Measurements from ENCODE around the gene ZNF584. TPM values are rescaled to one million over a fixed set of nuclear protein-coding genes. Genes with fewer than 3 reads are reported as not detected.

The ZNF584 gene
- total RNA-seq, 3 donors from 2014 or later, result 13.6 to 16.1 (median 15.8) TPM

DNA sequence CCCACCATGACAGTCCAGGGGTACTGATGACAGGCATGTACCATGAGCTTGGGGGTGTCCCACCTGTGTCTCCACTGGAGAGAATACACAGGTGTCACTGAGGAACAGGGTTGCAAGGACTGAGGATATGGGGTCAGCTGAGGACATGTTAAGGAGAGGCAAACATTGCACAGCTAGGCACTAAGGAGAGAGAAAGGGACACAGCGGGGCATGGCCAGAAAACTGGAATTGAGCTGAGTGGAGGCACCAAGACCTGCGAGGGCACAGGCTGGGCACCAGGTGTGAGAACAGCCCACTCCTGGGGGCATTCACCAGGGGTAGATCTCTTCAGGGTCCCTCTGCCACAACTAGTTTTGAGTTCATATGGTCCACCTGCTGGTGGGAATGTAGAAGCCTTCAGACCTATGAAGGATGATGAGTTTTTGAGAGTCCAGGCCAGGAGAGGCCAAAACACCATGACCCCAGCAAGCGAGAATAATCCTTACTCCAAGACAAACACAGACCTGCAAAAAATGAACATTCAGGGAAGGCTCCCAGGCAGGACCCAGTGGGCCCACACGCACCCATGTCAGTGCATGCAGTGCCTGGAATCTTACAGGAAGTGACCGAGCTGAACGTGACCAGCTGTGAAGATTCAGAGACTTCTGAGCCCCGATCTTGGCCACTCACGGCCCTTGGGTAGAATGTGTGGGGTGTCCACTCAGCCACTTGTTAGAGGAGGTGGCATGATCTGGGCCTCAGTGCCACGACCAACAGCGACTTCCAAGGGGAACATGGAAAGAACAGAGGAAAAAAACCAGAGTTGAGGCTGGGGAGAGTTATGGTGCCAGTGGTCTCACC lies 1.4 kb upstream of the ZNF584 start:
- no peak for DNase-seq (ENCODE audit: low spot score in 2 of 2)
- Histone ChIP-seq H3K4me3 (peak overlapping the region; percentile 76 to 93 (median 88)), H3K27ac (peak overlapping the region; percentile 89 to 94), H3K27me3 (no peaks in the 10 kb centered on the region), H3K9me3 (no peaks in the 10 kb centered on the region), H3K4me1 (peaks cover 5 to 12% of the 10 kb centered on the region in 2 donors), H3K36me3 (no peaks in the 10 kb centered on the region)
- intact Hi-C loops (cut with DNase I; ENCODE audit: low total_unique reads), result loop anchor here (10.0 kb wide), 1 partner anchor 1302 kb away; no protein-coding TSS in a partner anchor
- TF ChIP-seq, protein P1, sequence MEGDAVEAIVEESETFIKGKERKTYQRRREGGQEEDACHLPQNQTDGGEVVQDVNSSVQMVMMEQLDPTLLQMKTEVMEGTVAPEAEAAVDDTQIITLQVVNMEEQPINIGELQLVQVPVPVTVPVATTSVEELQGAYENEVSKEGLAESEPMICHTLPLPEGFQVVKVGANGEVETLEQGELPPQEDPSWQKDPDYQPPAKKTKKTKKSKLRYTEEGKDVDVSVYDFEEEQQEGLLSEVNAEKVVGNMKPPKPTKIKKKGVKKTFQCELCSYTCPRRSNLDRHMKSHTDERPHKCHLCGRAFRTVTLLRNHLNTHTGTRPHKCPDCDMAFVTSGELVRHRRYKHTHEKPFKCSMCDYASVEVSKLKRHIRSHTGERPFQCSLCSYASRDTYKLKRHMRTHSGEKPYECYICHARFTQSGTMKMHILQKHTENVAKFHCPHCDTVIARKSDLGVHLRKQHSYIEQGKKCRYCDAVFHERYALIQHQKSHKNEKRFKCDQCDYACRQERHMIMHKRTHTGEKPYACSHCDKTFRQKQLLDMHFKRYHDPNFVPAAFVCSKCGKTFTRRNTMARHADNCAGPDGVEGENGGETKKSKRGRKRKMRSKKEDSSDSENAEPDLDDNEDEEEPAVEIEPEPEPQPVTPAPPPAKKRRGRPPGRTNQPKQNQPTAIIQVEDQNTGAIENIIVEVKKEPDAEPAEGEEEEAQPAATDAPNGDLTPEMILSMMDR (IDR thresholded peaks at IDR 0.05), result peak in 1 of 3 donors; percentile 28
- no peak for TF ChIP-seq POLR2AphosphoS5 (IDR thresholded peaks at IDR 0.05)
- TF ChIP-seq POLR2A (IDR thresholded peaks at IDR 0.05), result no peak

- Histone ChIP-seq H3K4me1 (peaks cover 2 to 11% of the 10 kb centered on the region in 2 donors), H3K9me3 (no peaks in the 10 kb centered on the region), H3K27me3 (no peaks in the 10 kb centered on the region), H3K36me3 (no peaks in the 10 kb centered on the region), H3K4me3 (peak overlapping the region; percentile 76 to 93 (median 88)), H3K27ac (peak overlapping the region; percentile 89 to 94)
- intact Hi-C loops (cut with DNase I; ENCODE audit: low total_unique reads), result loop anchor here (10.0 kb wide), 1 partner anchor 1303 kb away; no protein-coding TSS in a partner anchor
- TF ChIP-seq, protein P1 (IDR thresholded peaks at IDR 0.05), result no peak
- TF ChIP-seq POLR2AphosphoS5 (IDR thresholded peaks at IDR 0.05), result no peak
- TF ChIP-seq POLR2A (IDR thresholded peaks at IDR 0.05), result no peak
- no peak for DNase-seq (ENCODE audit: low spot score in 2 of 2)
Observed at GRCh38 chr19:58407658-58408151, 744 bp upstream of the ZNF584 start.

DNA sequence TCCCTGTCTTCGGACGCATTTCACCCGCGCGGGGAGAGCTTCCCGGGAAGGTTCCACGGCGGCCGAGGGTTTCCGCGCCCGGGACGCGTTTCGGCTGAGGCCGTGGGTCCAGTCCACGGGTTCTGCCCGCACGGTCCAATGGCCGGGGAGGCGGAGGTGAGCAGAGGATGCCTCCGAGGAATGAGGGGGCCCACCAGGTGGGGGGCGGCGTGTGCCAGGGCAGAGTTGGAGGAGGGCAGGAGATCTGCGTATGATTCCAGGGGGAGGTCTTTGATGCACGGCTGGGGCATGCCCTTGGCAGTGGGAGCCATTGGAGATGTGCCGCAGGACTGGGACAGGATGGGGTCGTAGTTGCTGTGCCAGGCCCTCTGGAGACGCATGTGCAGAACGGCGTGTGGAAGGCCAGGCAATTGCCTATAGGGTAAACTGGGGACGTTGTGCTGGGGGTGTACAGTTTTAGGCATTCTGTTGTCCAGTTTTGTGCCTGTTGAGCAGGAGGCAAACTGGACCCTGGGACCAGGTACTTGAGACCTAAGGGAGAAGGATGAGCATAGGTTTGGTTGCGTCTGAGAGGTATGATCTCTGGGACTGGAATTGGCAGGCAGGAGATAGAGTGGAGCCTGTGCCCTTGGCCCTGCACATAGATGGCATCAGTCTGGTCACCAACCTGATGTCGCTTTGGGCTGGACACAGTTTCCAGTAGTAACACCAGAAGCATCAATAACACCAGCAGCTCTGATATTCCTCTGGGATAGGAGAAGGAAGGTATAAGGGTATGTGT lies 751 bp downstream of the ZNF584 start:
- Histone ChIP-seq H3K9me3 (no peaks in the 10 kb centered on the region), H3K4me1 (peaks cover 2 to 11% of the 10 kb centered on the region in 2 donors), H3K4me3 (peak overlapping the region; percentile 76 to 93 (median 88)), H3K27ac (peak overlapping the region; percentile 89 to 94), H3K36me3 (no peaks in the 10 kb centered on the region), H3K27me3 (no peaks in the 10 kb centered on the region)
- no peak for TF ChIP-seq POLR2AphosphoS5 (IDR thresholded peaks at IDR 0.05)
- TF ChIP-seq, protein P1 (IDR thresholded peaks at IDR 0.05), result no peak
- no peak for TF ChIP-seq POLR2A (IDR thresholded peaks at IDR 0.05)
- intact Hi-C loops (cut with DNase I; ENCODE audit: low total_unique reads), result loop anchor here (10.0 kb wide), 1 partner anchor 1304 kb away; no protein-coding TSS in a partner anchor
- DNase-seq (ENCODE audit: low spot score in 2 of 2), result peak in 1 of 2 donors; percentile 52

GRCh38 chr19:58416604-58417003 lies 8.2 kb downstream of the ZNF584 start:
- TF ChIP-seq POLR2AphosphoS5 (IDR thresholded peaks at IDR 0.05) (no peak), POLR2A (IDR thresholded peaks at IDR 0.05) (no peak)
- TF ChIP-seq, protein P1 (IDR thresholded peaks at IDR 0.05), result no peak
- no peak for DNase-seq (ENCODE audit: low spot score in 2 of 2)
- Histone ChIP-seq H3K36me3 (peaks cover 16% of the 10 kb centered on the region), H3K27ac (no peak overlapping the region), H3K4me1 (no peaks in the 10 kb centered on the region), H3K9me3 (peaks cover 0 to 11% of the 10 kb centered on the region in 2 donors), H3K4me3 (no peak overlapping the region), H3K27me3 (no peaks in the 10 kb centered on the region)
- intact Hi-C loops (cut with DNase I; ENCODE audit: low total_unique reads), result no loop called here
